Measurements from ENCODE around the gene FRMD5.
A peak's percentile ranks its signal among the peaks of the same experiment; 100 is the strongest.

The FRMD5 gene

GRCh38 chr15:43923553-43923952 lies 271.5 kb downstream of the FRMD5 start:
- no peak for DNase-seq (ENCODE audit: low read depth)

- no peak for DNase-seq (ENCODE audit: low read depth)
Measured at GRCh38 chr15:43922021-43922420, 273.1 kb downstream of the FRMD5 start.

GRCh38 chr15:43920815-43921214 lies 274.3 kb downstream of the FRMD5 start:
- DNase-seq (ENCODE audit: low read depth), result no peak

- DNase-seq (ENCODE audit: low read depth), result no peak
Measured at GRCh38 chr15:43920254-43920600, 274.8 kb downstream of the FRMD5 start.

GRCh38 chr15:43919540-43920253 lies 275.4 kb downstream of the FRMD5 start:
- DNase-seq (ENCODE audit: low read depth), result no peak

GRCh38 chr15:43918717-43919116 lies 276.4 kb downstream of the FRMD5 start:
- DNase-seq (ENCODE audit: low read depth), result no peak

GRCh38 chr15:43916326-43916660 lies 278.8 kb downstream of the FRMD5 start:
- DNase-seq (ENCODE audit: low read depth), result no peak

GRCh38 chr15:43915631-43916325 lies 279.3 kb downstream of the FRMD5 start:
- DNase-seq (ENCODE audit: low read depth), result no peak

GRCh38 chr15:43913941-43914340 lies 281.1 kb downstream of the FRMD5 start:
- no peak for DNase-seq (ENCODE audit: low read depth)

GRCh38 chr15:43913026-43913780 lies 281.9 kb downstream of the FRMD5 start:
- DNase-seq (ENCODE audit: low read depth), result no peak

GRCh38 chr15:43912208-43912607 lies 282.9 kb downstream of the FRMD5 start:
- no peak for DNase-seq (ENCODE audit: low read depth)

- no peak for DNase-seq (ENCODE audit: low read depth)
Measured at GRCh38 chr15:43911235-43911781, 283.8 kb downstream of the FRMD5 start.

- DNase-seq (ENCODE audit: low read depth), result no peak
Measured at GRCh38 chr15:43908516-43909050, 286.5 kb downstream of the FRMD5 start.

GRCh38 chr15:43905755-43906154 lies 289.3 kb downstream of the FRMD5 start:
- DNase-seq (ENCODE audit: low read depth), result no peak

GRCh38 chr15:43903864-43904290 lies 291.2 kb downstream of the FRMD5 start:
- peak; percentile 33 for DNase-seq (ENCODE audit: low read depth)

GRCh38 chr15:43901495-43901894 lies 293.6 kb downstream of the FRMD5 start:
- DNase-seq (ENCODE audit: low read depth), result no peak

GRCh38 chr15:43900996-43901395 lies 294.1 kb downstream of the FRMD5 start:
- no peak for DNase-seq (ENCODE audit: low read depth)

GRCh38 chr15:43899928-43900327 lies 295.1 kb downstream of the FRMD5 start:
- no peak for DNase-seq (ENCODE audit: low read depth)

- no peak for DNase-seq (ENCODE audit: low read depth)
Measured at GRCh38 chr15:43898891-43899290, 296.2 kb downstream of the FRMD5 start.

- DNase-seq (ENCODE audit: low read depth), result no peak
Measured at GRCh38 chr15:43896543-43896942, 298.5 kb downstream of the FRMD5 start.

- no peak for DNase-seq (ENCODE audit: low read depth)
Measured at GRCh38 chr15:43895586-43895985, 299.5 kb downstream of the FRMD5 start.

GRCh38 chr15:43893956-43894355 lies 301.1 kb downstream of the FRMD5 start:
- no peak for DNase-seq (ENCODE audit: low read depth)

- no peak for DNase-seq (ENCODE audit: low read depth)
Measured at GRCh38 chr15:43889042-43889441, 306.0 kb downstream of the FRMD5 start.

Data from activated gamma-delta T cell treated with anti-CD3 and anti-CD28 coated beads, Interleukin-2, amount 50 U/mL, for 16 hours (primary cell).